Cardiac fibroblast (primary cell): Measurements from ENCODE around the gene RNU1-2.
"Not testable (repeated sequence)": the region's sequence is repeated elsewhere in the genome, so short reads cannot be mapped to it uniquely, and the experiment has no call there.

Source experiments
- DNase-seq, 2 donors: peaks; one replicate each; pipeline versions ENCODE4 v3.0.0 to v3.0.0-alpha.2; 2010; ENCODE audit warnings: low read depth in 2 of 2
- H3K4me3 ChIP-seq, 2 donors: replicated peaks in 1 of 2; 1 replicate in 1 of 2; 2 replicates in 1 of 2; pipeline ENCODE4 v1.5.1; 2011; ENCODE audit warnings: low read depth in 2 of 2, low read length in 2 of 2, mild to moderate bottlenecking in 2 of 2, moderate library complexity in 1 of 2
- TF ChIP-seq, protein P1 (sequence below): IDR thresholded peaks from one replicate; pipeline ENCODE4 v1.5.1; 2011; ENCODE audit warnings: low read depth, mild to moderate bottlenecking, low read length, inconsistent platforms

Gene RNU1-2

DNA sequence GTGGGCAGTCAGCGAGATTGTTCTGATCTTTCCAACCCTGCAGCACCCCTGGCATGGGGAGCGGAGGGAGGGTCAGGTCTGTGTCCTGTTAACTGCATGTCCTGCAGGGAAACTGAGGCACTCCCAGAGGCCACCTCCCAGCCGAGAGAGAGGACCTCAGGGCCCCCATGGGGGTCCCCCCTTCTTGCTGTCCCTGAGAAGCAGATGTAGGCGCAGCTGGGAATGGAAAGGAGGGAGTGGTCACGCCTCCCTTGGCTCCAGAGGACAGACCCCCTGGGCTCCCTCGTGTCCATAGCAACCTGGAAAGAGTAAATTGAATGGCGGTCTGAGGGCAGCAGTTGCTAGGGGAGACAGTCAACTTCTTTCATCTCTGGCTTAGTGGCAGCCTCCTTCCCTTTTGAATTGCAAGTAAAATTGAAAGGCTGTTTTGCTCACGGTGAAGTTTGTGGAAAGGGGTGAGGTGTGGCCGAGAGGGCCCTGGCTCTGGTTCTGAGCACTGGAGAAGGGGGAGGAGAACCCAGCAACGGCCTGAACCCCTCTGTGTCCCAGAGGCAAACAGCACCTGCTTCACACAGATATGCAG lies 30.8 kb downstream of the RNU1-2 start:
- no peak overlapping the region for H3K4me3 ChIP-seq
- no peak for DNase-seq
- TF ChIP-seq, protein P1, sequence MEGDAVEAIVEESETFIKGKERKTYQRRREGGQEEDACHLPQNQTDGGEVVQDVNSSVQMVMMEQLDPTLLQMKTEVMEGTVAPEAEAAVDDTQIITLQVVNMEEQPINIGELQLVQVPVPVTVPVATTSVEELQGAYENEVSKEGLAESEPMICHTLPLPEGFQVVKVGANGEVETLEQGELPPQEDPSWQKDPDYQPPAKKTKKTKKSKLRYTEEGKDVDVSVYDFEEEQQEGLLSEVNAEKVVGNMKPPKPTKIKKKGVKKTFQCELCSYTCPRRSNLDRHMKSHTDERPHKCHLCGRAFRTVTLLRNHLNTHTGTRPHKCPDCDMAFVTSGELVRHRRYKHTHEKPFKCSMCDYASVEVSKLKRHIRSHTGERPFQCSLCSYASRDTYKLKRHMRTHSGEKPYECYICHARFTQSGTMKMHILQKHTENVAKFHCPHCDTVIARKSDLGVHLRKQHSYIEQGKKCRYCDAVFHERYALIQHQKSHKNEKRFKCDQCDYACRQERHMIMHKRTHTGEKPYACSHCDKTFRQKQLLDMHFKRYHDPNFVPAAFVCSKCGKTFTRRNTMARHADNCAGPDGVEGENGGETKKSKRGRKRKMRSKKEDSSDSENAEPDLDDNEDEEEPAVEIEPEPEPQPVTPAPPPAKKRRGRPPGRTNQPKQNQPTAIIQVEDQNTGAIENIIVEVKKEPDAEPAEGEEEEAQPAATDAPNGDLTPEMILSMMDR: no peak

DNA sequence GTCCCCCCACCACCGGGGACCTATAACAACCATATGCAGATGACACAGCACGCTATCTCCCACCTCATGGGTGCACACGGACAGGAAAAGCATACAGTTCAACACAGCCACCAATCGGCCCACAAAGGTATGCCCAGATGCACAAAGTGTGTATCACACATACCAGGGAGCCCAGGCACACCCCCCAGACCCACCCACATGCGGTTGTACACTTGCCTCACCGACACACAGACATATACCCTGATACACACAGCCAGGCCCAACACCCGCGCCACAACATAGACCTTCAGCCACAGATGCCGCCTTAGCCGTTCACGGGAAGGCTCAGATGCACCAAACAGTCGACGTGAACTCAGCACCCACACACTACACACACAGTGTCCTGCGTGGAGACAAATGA lies 31.5 kb downstream of the RNU1-2 start:
- DNase-seq: no peak
- H3K4me3 ChIP-seq: no peak overlapping the region
- TF ChIP-seq, protein P1: no peak

DNA sequence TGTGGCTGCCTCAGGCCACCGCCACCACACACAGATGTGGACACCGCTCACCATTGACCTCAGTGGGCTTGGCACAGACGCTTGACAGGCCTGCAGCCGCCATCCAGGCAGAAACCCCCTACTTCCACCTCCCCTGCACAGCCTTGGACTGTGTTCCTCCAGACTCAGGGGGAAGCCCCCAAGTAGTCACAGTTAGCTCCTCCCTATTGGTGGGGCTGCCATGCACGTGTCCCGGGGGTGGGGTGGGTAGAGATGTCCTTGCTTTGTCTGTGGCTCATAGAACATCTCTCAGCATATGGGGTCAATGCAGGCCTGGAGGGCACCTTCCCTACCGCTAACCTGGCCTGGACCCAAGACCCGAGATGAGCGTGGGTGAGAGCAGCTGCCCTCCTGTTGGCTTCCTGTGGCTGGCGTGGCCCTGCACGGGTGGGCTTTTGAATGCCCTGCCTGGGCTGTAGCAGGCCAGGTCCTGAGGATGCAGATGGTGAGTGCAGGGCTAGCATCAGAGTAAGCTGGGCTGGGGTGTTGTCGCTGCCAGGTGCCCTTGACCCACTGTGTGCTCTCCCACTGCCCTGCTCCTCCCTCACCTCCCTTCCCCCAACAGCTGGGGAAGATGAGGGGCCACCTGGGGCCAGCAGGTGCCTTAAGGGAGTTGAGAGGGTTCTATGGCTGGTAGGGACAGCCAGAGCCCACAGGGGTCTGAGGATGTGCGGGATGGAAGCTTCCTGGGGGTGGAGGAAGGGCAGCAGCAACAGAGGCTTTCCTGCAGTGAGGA lies 32.1 kb downstream of the RNU1-2 start:
- TF ChIP-seq, protein P1: no peak
- no peak for DNase-seq
- no peak overlapping the region for H3K4me3 ChIP-seq

DNA sequence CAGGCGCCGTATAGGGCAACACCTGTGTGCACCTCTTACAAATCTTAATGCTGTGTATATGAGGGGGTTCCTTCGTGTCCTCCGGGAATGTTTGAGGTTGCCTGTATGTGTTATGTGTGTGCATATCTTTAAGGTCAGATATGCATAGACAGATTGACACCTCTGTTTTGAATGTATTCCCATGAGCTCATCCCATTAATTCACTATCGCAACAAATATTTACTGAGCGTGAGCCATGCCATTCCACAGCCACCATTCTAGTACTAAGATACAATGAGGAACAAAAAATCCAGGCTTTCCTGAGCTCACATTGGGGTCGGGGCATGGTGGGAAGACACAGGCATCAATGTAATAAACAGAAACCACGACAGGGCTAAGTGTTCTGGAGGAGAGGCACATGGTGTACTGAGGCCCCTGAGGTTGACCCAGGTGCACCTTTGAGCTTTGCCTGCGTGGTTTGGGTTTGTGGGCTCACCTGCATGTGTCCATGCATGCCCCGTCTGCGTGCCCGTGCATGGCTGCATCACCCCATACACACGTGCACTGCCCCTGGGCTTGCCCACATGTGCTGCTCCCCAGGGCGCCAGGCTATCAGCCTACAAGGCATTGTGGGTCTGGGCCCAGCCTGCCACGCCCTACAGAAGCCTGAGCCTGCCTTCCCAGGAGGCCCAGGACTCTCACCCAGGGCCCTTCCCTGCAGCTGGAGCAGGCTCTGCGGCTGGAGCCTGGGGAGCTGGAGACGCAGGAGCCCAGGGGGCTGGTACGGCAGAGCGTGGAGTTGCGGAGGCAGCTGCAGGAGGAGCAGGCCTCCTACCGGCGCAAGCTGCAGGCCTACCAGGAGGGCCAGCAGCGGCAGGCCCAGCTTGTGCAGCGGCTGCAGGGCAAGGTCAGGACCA lies 33.6 kb downstream of the RNU1-2 start:
- DNase-seq: not testable (repeated sequence)

DNA sequence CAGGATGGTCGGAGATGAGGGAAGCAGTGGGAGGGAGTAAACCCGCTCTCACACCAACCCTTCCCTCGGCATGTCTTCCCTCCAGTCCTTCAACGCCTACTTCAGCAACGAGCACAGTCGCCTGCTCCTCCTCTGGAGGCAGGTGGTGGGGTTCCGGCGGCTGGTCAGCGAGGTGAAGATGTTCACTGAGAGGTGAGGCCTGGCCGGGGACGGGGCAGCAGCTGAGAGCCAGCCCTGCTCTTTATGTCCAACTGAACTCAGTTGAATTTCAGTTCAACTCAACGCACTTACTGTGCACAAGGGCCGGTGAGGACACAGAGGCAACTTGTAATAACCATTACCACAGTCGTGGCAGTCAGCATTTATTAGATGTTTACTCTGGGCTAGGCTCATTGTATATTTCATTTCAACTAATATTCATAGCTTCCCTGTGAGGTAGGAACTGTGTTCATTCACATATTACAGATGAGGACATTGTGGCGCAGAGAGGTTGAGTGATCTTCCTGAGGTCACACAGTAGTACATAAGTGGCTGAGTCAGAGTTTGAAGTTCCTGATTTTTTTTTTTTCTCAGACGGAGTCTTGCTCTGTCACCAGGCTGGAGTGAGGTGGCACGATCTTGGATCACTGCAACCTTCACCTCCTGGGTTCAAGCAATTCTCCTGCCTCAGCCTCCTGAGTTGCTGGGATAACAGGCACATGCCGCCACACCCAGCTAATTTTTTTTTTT lies 35.6 kb downstream of the RNU1-2 start:
- not testable (repeated sequence) for H3K4me3 ChIP-seq
- DNase-seq: peak in 1 of 2 donors; percentile 36

More for the DNA sequence above, 33.6 kb downstream of the RNU1-2 start:
- not testable (repeated sequence) for H3K4me3 ChIP-seq

DNA sequence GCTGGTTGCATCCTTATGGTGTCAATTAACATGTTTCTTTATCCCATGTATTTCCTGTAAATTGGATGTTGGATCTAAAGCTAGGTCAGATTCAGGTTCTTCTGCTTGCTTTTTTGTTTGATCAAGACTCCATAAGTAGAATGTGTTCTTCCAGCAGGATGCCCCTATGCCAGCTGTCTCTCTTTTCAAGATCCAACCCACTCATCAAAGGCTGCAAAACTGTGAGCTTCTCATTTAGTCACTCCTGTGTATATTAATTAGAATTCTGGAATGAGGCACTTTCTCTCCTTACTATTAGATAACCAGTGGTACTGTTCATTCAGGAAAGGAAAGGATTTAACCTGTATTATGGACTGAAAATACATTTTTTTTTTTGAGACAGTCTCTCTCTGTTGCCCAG lies 38.2 kb downstream of the RNU1-2 start:
- DNase-seq, H3K4me3 ChIP-seq: not testable (repeated sequence)

DNA sequence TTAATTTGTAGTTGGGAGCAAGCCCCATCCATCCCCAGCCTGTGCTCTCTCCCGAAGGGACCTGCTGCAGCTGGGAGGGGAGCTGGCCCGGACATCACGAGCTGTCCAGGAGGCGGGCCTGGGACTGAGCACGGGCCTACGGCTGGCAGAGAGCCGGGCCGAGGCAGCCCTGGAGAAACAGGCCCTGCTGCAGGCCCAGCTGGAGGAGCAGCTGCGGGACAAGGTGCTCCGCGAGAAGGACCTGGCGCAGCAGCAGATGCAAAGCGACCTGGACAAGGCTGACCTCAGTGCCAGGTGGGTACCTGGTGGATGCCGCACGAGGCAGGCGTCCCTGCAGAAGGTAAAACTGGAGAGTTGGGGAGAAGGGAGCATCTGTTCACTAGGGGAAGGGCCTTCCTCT lies 40.8 kb downstream of the RNU1-2 start:
- not testable (repeated sequence) for DNase-seq, H3K4me3 ChIP-seq

DNA sequence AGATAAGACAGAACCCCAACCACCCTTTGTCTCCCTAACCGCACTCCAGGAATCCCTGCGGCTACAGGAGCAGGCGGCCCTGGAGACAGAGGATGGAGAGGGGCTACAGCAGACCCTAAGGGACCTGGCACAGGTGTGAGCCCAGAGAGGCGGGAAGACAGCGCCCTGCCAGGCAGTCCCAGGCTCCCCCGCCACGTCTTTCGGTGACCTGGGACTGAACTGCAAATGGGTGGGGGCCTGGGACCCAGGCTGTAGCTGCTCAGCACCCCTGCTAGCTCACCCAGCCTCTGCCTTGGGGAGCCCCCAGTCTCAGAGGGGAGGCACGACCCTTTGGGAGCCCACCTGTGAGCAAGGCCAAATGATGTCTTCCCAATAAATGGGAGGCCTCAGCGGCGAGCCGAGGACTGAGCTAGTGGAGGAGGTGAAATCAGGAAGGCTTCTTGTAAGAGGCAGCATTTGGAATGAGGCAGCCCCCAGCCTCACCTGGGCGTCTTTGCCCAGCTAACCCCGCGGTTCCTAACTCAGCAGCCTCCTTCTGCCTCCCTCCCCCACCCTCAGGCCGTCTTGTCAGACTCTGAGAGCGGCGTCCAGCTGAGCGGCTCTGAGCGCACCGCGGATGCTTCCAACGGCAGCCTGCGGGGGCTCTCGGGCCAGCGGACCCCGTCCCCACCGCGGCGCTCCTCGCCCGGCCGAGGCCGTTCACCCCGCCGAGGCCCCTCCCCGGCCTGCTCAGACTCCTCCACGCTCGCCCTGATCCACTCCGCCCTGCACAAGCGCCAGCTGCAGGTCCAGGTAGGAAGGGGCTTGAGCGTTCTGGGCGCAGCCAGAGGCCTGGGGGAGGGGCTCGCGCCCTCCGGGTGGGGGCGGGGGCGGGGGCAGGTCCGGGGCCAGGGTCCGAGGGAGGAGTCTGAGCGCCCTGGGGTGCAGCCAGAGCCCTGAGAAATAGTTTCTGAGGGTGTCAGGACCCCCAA lies 42.9 kb downstream of the RNU1-2 start:
- TF ChIP-seq, protein P1: no peak
- no peak for DNase-seq
- H3K4me3 ChIP-seq: no peak overlapping the region

DNA sequence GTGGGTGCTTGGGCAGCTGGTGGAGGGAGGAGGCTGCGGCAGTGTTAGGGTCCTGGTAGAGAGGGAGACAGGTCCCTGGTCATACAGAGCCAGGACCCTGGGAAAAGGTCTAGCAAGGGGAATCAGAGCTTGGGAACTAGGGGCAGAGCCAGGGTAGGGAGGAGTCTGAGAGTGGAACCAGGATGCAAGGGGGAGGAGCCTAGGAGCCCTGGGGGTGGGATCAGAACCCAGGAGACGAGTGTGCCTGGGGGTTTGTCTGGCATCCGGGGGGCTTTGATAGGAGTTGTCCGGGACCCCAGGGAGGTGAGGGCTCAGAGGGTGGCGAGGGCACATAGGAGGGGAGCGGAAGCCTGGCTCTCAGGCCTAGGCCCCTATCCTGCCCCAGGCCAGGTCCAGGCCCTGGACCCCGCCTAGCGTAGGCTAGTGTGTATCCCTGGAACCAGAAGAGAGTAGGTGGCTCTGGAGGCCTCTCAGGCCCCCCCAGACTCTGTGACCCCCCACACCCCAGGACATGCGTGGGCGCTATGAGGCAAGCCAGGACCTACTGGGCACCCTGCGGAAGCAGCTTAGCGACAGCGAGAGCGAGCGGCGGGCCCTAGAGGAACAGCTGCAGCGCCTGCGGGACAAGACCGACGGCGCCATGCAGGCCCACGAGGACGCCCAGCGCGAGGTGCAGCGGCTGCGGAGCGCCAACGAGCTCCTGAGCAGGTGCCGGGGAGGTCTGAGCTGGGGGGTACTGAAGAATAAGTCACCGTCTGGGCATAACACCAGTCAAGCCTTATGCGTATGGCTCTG lies 43.8 kb downstream of the RNU1-2 start:
- not testable (repeated sequence) for DNase-seq, H3K4me3 ChIP-seq
